H9 (cell line): ENCODE data around the gene TFEB. TPM values are rescaled to one million over a fixed set of nuclear protein-coding genes. Genes with fewer than 3 reads are reported as not detected.

Experiments
- DNase-seq: peaks from one replicate; pipeline ENCODE4 v3.0.0-alpha.2; 2017
- H2AFZ ChIP-seq: one replicate; pipeline ENCODE4 v1.6.1; 2013; ENCODE audit warnings: mild to moderate bottlenecking, low read length, control low read depth, moderate library complexity
- H2AK5ac ChIP-seq: 2 replicates; pipeline ENCODE4 v1.6.1; 2013; ENCODE audit warnings: low read length, control low read depth, mixed read lengths; ENCODE audit not compliant: insufficient read length
- H2BK120ac ChIP-seq: one replicate; pipeline ENCODE4 v1.6.1; 2013; ENCODE audit warnings: low read depth, mild to moderate bottlenecking, low read length, control low read depth, inconsistent platforms; ENCODE audit not compliant: poor library complexity, severe bottlenecking
- H2BK12ac ChIP-seq: 2 replicates; pipeline ENCODE4 v1.6.1; 2013; ENCODE audit warnings: low read length, control low read depth, mixed read lengths, low read depth; ENCODE audit not compliant: insufficient read length
- H2BK15ac ChIP-seq: 2 replicates; pipeline ENCODE4 v1.6.1; 2013; ENCODE audit warnings: low read depth, low read length, control low read depth
- H2BK20ac ChIP-seq: one replicate; pipeline ENCODE4 v1.6.1; 2013; ENCODE audit warnings: low read depth, mild to moderate bottlenecking, low read length, control low read depth, inconsistent platforms; ENCODE audit not compliant: poor library complexity, severe bottlenecking
- H2BK5ac ChIP-seq: 2 replicates; pipeline ENCODE4 v1.6.1; 2013; ENCODE audit warnings: low read length, control low read depth, mixed read lengths; ENCODE audit not compliant: insufficient read length
- H3K14ac ChIP-seq: 2 replicates; pipeline ENCODE4 v1.6.1; 2013; ENCODE audit warnings: low read length, control low read depth; ENCODE audit not compliant: insufficient read depth
- H3K18ac ChIP-seq: 2 replicates; pipeline ENCODE4 v1.6.1; 2013; ENCODE audit warnings: low read depth, mild to moderate bottlenecking, mixed read lengths, low read length, control low read depth; ENCODE audit not compliant: insufficient read length
- H3K23ac ChIP-seq: 2 replicates; pipeline ENCODE4 v1.6.1; 2013; ENCODE audit warnings: low read length, control low read depth, mixed read lengths, low read depth; ENCODE audit not compliant: insufficient read length
- H3K23me2 ChIP-seq: 2 replicates; pipeline ENCODE4 v1.6.1; 2013; ENCODE audit warnings: low read depth, mild to moderate bottlenecking, mixed read lengths, low read length, control low read depth; ENCODE audit not compliant: insufficient read length, poor library complexity, severe bottlenecking
- H3K27ac ChIP-seq: 2 replicates; pipeline ENCODE4 v1.5.1; 2013; ENCODE audit warnings: low read length, control low read depth, mixed read lengths, low read depth; ENCODE audit not compliant: insufficient read length
- H3K27me3 ChIP-seq: 2 replicates; pipeline ENCODE4 v1.6.1; 2013; ENCODE audit warnings: low read length, control low read depth, inconsistent platforms; ENCODE audit not compliant: insufficient read depth
- H3K4ac ChIP-seq: 2 replicates; pipeline ENCODE4 v1.6.1; 2013; ENCODE audit warnings: low read depth, mild to moderate bottlenecking, control low read depth, inconsistent platforms, low read length, moderate library complexity
- H3K4me1 ChIP-seq: 2 replicates; pipeline ENCODE4 v1.6.1; 2013; ENCODE audit warnings: low read length, control low read depth, inconsistent platforms; ENCODE audit not compliant: insufficient read depth
- H3K4me2 ChIP-seq: 2 replicates; pipeline ENCODE4 v1.6.1; 2013; ENCODE audit warnings: low read length, control low read depth, mixed read lengths; ENCODE audit not compliant: insufficient read length, insufficient read depth
- H3K56ac ChIP-seq: 2 replicates; pipeline ENCODE4 v1.6.1; 2013; ENCODE audit warnings: low read depth, mild to moderate bottlenecking, mixed read lengths, low read length, control low read depth; ENCODE audit not compliant: insufficient read length
- H3K79me1 ChIP-seq: 2 replicates; pipeline ENCODE4 v1.6.1; 2013; ENCODE audit warnings: low read depth, mild to moderate bottlenecking, moderate library complexity, low read length, control low read depth, inconsistent platforms; ENCODE audit not compliant: insufficient read depth, poor library complexity, severe bottlenecking
- H3K79me2 ChIP-seq: 2 replicates; pipeline ENCODE4 v1.6.1; 2013; ENCODE audit warnings: low read length, control low read depth, inconsistent platforms; ENCODE audit not compliant: insufficient read depth
- H3K9ac ChIP-seq: 2 replicates; pipeline ENCODE4 v1.6.1; 2013; ENCODE audit warnings: low read length, control low read depth, mixed read lengths; ENCODE audit not compliant: insufficient read length; ENCODE audit errors: extremely low read depth
- H3K9me3 ChIP-seq: one replicate; pipeline ENCODE4 v1.6.1; 2013; ENCODE audit warnings: low read depth, low read length, inconsistent platforms; ENCODE audit not compliant: control insufficient read depth
- H3T11ph ChIP-seq: one replicate; pipeline ENCODE4 v1.6.1; 2013; ENCODE audit warnings: mild to moderate bottlenecking, low read length, control low read depth, inconsistent platforms
- H4K20me1 ChIP-seq: one replicate; pipeline ENCODE4 v1.6.1; 2013; ENCODE audit not compliant: control insufficient read depth, insufficient read length, insufficient read depth
- H4K5ac ChIP-seq: 2 replicates; pipeline ENCODE4 v1.6.1; 2013; ENCODE audit warnings: low read depth, mild to moderate bottlenecking, mixed read lengths, low read length, control low read depth; ENCODE audit not compliant: insufficient read length
- H4K8ac ChIP-seq: replicated peaks from 2 replicates; pipeline ENCODE4 v1.6.1; 2013; ENCODE audit warnings: low read length, control low read depth, mixed read lengths, low read depth; ENCODE audit not compliant: insufficient read length
- H4K91ac ChIP-seq: 2 replicates; pipeline ENCODE4 v1.6.1; 2013; ENCODE audit warnings: low read depth, mild to moderate bottlenecking, moderate library complexity, mixed read lengths, low read length, control low read depth; ENCODE audit not compliant: insufficient read length
- H3K27ac Mint-ChIP-seq, 3 experiments: 2 replicates in 2 of 3; 3 replicates in 1 of 3; pipeline ENCODE4 v1.8.0; 2020 to 2021; ENCODE audit warnings: mixed read lengths in 3 of 3, mild to moderate bottlenecking in 1 of 3, moderate library complexity in 1 of 3
- H3K27me3 Mint-ChIP-seq: 2 replicates; pipeline ENCODE4 v1.8.0; 2021; ENCODE audit warnings: low read depth, mild to moderate bottlenecking, moderate library complexity, mixed read lengths
- H3K36me3 Mint-ChIP-seq, 3 experiments: 2 replicates in 2 of 3; 3 replicates in 1 of 3; pipeline ENCODE4 v1.8.0; 2020 to 2021; ENCODE audit warnings: low read depth in 3 of 3, mixed read lengths in 3 of 3; ENCODE audit not compliant: insufficient read depth in 1 of 3
- H3K4me1 Mint-ChIP-seq, 2 experiments: 2 replicates each; pipeline ENCODE4 v1.8.0; 2020; ENCODE audit warnings: mixed read lengths in 2 of 2
- H3K4me3 Mint-ChIP-seq, 2 experiments: 2 replicates in 1 of 2; 3 replicates in 1 of 2; pipeline ENCODE4 v1.8.0; 2020 to 2021; ENCODE audit warnings: mild to moderate bottlenecking in 2 of 2, mixed read lengths in 2 of 2, moderate library complexity in 1 of 2
- H3K9me3 Mint-ChIP-seq, 2 experiments: 2 replicates in 1 of 2; 3 replicates in 1 of 2; pipeline ENCODE4 v1.8.0; 2020; ENCODE audit warnings: mild to moderate bottlenecking in 2 of 2, mixed read lengths in 2 of 2, moderate library complexity in 1 of 2
- WGBS: extraction: QIAGEN DNeasy Blood & Tissue Kit; methylation state at CpG from one replicate; pipeline ENCODE4 v1.1.7; 2013; ENCODE audit warnings: missing lambda C conversion rate, low lambda C conversion rate, mixed read lengths; ENCODE audit not compliant: insufficient read length; ENCODE audit errors: extremely low coverage; 5-methylcytosine and 5-hydroxymethylcytosine counted together
- total RNA-seq: library from RNA; stranded (reverse); gene quantifications from 2 replicates; pipeline ENCODE4 v1.2.1, GENCODE V29; 2021
- TF ChIP-seq, protein P1 (sequence below): fragments of 200-600 bp; sonication (generic); conservative IDR thresholded peaks from 3 replicates; pipeline ENCODE4 v1.8.0; 2021; ENCODE audit warnings: antibody characterized with exemption, mild to moderate bottlenecking

TFEB gene
- total RNA-seq, 1 experiment from 2014 or later: 1.2 TPM

DNA sequence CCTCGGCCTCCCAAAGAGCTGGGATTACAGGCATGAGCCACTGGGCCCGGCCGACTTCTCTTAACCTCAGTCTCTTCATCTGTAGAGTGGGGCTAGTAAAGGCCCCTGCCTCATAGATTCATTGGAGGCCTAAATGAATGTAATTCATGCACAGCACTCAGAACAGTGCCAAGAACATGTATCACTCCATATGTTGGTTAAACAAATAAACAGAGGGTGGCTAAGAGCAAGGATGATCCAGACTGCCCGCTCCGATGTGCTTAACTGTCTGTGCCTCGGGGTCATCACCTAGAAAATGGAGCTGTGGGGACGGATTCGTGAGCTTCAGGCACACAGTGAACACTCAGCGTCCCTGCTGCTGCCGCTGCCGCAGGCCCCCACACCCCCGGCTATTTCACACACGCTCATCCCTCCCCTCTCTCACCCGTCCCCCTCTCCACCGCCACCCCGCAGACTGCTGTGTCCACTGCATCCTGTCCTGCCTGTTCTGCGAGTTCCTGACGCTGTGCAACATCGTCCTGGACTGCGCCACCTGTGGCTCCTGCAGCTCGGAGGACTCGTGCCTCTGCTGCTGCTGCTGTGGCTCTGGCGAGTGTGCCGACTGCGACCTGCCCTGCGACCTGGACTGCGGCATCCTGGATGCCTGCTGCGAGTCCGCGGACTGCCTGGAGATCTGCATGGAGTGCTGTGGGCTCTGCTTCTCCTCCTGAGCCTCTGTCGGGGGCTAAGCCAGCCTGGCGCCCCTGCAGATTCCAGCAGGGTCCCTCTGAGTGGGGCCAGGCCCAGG is 82.3 kb downstream of the TFEB start:
- Histone ChIP-seq H3K4me2 (no peak overlapping the region), H3K4ac (no peak overlapping the region), H3K18ac (no peak overlapping the region), H3K9ac (no peak overlapping the region), H3K79me2 (no peaks in the 10 kb centered on the region), H4K20me1 (no peaks in the 10 kb centered on the region), H2BK15ac (no peak overlapping the region), H3T11ph (no peak overlapping the region), H3K23me2 (no peaks in the 10 kb centered on the region), H3K79me1 (no peaks in the 10 kb centered on the region), H4K91ac (no peak overlapping the region), H2AK5ac (no peak overlapping the region), H4K8ac (no peak overlapping the region), H3K14ac (no peak overlapping the region), H2BK120ac (no peak overlapping the region), H3K27ac (no peak overlapping the region), H3K56ac (no peak overlapping the region), H4K5ac (no peak overlapping the region), H3K9me3 (no peaks in the 10 kb centered on the region), H2BK5ac (no peak overlapping the region), H2AFZ (no peak overlapping the region), H3K27me3 (no peaks in the 10 kb centered on the region), H3K4me1 (no peaks in the 10 kb centered on the region), H2BK20ac (no peak overlapping the region), H2BK12ac (no peak overlapping the region), H3K23ac (no peak overlapping the region)
- Mint-ChIP-seq H3K4me1 (peaks cover 4 to 13% of the 10 kb centered on the region in 2 experiments; a peak in 3 of 4 replicates), H3K9me3 (no peaks in the 10 kb centered on the region), H3K27me3 (peaks cover 10% of the 10 kb centered on the region), H3K4me3 (no peak overlapping the region), H3K27ac (peak overlapping the region in 1 of 3 experiments; percentile 67; a peak in 2 of 7 replicates), H3K36me3 (peaks cover 19 to 41% (median 22%) of the 10 kb centered on the region in 3 experiments; a peak in 6 of 7 replicates)
- no peak for DNase-seq
- TF ChIP-seq, protein P1, sequence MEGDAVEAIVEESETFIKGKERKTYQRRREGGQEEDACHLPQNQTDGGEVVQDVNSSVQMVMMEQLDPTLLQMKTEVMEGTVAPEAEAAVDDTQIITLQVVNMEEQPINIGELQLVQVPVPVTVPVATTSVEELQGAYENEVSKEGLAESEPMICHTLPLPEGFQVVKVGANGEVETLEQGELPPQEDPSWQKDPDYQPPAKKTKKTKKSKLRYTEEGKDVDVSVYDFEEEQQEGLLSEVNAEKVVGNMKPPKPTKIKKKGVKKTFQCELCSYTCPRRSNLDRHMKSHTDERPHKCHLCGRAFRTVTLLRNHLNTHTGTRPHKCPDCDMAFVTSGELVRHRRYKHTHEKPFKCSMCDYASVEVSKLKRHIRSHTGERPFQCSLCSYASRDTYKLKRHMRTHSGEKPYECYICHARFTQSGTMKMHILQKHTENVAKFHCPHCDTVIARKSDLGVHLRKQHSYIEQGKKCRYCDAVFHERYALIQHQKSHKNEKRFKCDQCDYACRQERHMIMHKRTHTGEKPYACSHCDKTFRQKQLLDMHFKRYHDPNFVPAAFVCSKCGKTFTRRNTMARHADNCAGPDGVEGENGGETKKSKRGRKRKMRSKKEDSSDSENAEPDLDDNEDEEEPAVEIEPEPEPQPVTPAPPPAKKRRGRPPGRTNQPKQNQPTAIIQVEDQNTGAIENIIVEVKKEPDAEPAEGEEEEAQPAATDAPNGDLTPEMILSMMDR: no peak
- WGBS: no CpG with 5 or more reads among the region's 32 CpGs
